MM.1S (cell line): ENCODE data around the gene GMIP.

Source experiments
- EZH2 ChIP-seq: fragments of 300-600 bp; sonication (generic); optimal IDR thresholded peaks from 2 replicates; pipeline ENCODE3; 2017; ENCODE audit warnings: low read depth, mild to moderate bottlenecking, antibody characterized with exemption, low read length, mixed read lengths
- EZH2phosphoT487 ChIP-seq: fragments of 300-600 bp; sonication (generic); IDR thresholded peaks from 2 replicates; pipeline ENCODE4 v1.6.1; 2018; ENCODE audit warnings: antibody characterized with exemption, low read length
- TF ChIP-seq, protein P1 (sequence below): fragments of 300-600 bp; sonication (generic); IDR thresholded peaks from 2 replicates; pipeline ENCODE4 v1.5.1; 2016; ENCODE audit warnings: antibody characterized with exemption, low read length, mixed read lengths

- TF ChIP-seq, protein P1, sequence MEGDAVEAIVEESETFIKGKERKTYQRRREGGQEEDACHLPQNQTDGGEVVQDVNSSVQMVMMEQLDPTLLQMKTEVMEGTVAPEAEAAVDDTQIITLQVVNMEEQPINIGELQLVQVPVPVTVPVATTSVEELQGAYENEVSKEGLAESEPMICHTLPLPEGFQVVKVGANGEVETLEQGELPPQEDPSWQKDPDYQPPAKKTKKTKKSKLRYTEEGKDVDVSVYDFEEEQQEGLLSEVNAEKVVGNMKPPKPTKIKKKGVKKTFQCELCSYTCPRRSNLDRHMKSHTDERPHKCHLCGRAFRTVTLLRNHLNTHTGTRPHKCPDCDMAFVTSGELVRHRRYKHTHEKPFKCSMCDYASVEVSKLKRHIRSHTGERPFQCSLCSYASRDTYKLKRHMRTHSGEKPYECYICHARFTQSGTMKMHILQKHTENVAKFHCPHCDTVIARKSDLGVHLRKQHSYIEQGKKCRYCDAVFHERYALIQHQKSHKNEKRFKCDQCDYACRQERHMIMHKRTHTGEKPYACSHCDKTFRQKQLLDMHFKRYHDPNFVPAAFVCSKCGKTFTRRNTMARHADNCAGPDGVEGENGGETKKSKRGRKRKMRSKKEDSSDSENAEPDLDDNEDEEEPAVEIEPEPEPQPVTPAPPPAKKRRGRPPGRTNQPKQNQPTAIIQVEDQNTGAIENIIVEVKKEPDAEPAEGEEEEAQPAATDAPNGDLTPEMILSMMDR: no peak
- TF ChIP-seq EZH2phosphoT487: no peak
- no peak for TF ChIP-seq EZH2
Observed at GRCh38 chr19:19606021-19606420, 37.4 kb downstream of the GMIP start.
